Natural killer cell (primary cell): Measurements from ENCODE around the gene KLK10. TPM values are rescaled to one million over a fixed set of nuclear protein-coding genes. Genes with fewer than 3 reads are reported as not detected.

ENCODE experiments used
- ATAC-seq, 3 donors: fragments of 150-1000 bp in 2 of 3; fragments of 200-7000 bp in 1 of 3; cut with Tn5 transposase; 1 replicate in 1 of 3; 2 replicates in 2 of 3; pipeline ENCODE4 v1.10.0; 2021; ENCODE audit warnings: mild to moderate bottlenecking in 2 of 3, moderate library complexity in 2 of 3
- DNase-seq, 2 donors: peaks; one replicate each; pipeline versions ENCODE4 v3.0.0 to v3.0.0-alpha.2; 2013 to 2021; ENCODE audit warnings: mixed read lengths in 1 of 2
- H3K27ac ChIP-seq: one replicate; pipeline ENCODE4 v1.5.1; 2013; ENCODE audit warnings: mild to moderate bottlenecking, low read length
- H3K27me3 ChIP-seq: one replicate; pipeline ENCODE4 v1.6.1; 2013; ENCODE audit warnings: low read length; ENCODE audit not compliant: control insufficient read depth, insufficient read depth
- H3K36me3 ChIP-seq: one replicate; pipeline ENCODE4 v1.6.1; 2013; ENCODE audit warnings: low read length; ENCODE audit not compliant: control insufficient read depth, insufficient read depth
- H3K4me1 ChIP-seq: one replicate; pipeline ENCODE4 v1.6.1; 2013; ENCODE audit warnings: low read length; ENCODE audit not compliant: control insufficient read depth, insufficient read depth
- H3K4me3 ChIP-seq: one replicate; pipeline ENCODE4 v1.5.1; 2013; ENCODE audit warnings: low read length
- H3K9me3 ChIP-seq: one replicate; pipeline ENCODE4 v1.6.1; 2013; ENCODE audit warnings: low read length; ENCODE audit not compliant: control insufficient read depth, insufficient read depth
- H3K27ac Mint-ChIP-seq, 2 donors: one replicate each; pipeline ENCODE4 v1.8.0; 2022; ENCODE audit warnings: mild to moderate bottlenecking in 2 of 2, mixed read lengths in 2 of 2, moderate library complexity in 1 of 2
- H3K27me3 Mint-ChIP-seq, 2 donors: one replicate each; pipeline ENCODE4 v1.8.0; 2022; ENCODE audit warnings: low read depth in 2 of 2, mixed read lengths in 2 of 2
- H3K36me3 Mint-ChIP-seq: one replicate; pipeline ENCODE4 v1.8.0; 2022; ENCODE audit warnings: mixed read lengths
- H3K4me1 Mint-ChIP-seq, 2 donors: one replicate each; pipeline ENCODE4 v1.8.0; 2022; ENCODE audit warnings: mixed read lengths in 2 of 2
- H3K4me3 Mint-ChIP-seq: one replicate; pipeline ENCODE4 v1.8.0; 2022; ENCODE audit warnings: mild to moderate bottlenecking, moderate library complexity, mixed read lengths
- H3K9me3 Mint-ChIP-seq, 2 donors: one replicate each; pipeline ENCODE4 v1.8.0; 2022; ENCODE audit warnings: mixed read lengths in 2 of 2
- WGBS: methylation state at CpG from one replicate; pipeline ENCODE4 v1.1.7; 2013; ENCODE audit warnings: missing lambda C conversion rate; ENCODE audit not compliant: insufficient coverage; 5-methylcytosine and 5-hydroxymethylcytosine counted together
- intact Hi-C: fragments of 100-400 bp; cut with micrococcal nuclease; formaldehyde crosslinking; loops from one replicate; pipeline ENCODE4 v1.14.2; 2022
- total RNA-seq, 4 donors: library from RNA; stranded (reverse); fragments of 120-200 nt in 1 of 4; gene quantifications; one replicate each; pipeline versions ENCODE4 v1.2.3 to v1.2.4, GENCODE V29; 2013 to 2022
- TF ChIP-seq, protein P1 (sequence below): fragments of 200-600 bp; IDR thresholded peaks from one replicate; pipeline ENCODE4 v1.8.0; 2022; ENCODE audit warnings: antibody characterized with exemption

The KLK10 gene
- total RNA-seq, 3 donors from 2014 or later (not counting 1 experiment from before 2014, with no cell fraction given), result not detected

- TF ChIP-seq, protein P1, sequence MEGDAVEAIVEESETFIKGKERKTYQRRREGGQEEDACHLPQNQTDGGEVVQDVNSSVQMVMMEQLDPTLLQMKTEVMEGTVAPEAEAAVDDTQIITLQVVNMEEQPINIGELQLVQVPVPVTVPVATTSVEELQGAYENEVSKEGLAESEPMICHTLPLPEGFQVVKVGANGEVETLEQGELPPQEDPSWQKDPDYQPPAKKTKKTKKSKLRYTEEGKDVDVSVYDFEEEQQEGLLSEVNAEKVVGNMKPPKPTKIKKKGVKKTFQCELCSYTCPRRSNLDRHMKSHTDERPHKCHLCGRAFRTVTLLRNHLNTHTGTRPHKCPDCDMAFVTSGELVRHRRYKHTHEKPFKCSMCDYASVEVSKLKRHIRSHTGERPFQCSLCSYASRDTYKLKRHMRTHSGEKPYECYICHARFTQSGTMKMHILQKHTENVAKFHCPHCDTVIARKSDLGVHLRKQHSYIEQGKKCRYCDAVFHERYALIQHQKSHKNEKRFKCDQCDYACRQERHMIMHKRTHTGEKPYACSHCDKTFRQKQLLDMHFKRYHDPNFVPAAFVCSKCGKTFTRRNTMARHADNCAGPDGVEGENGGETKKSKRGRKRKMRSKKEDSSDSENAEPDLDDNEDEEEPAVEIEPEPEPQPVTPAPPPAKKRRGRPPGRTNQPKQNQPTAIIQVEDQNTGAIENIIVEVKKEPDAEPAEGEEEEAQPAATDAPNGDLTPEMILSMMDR, result no peak
- no peak for ATAC-seq
- intact Hi-C loops, result no loop called here
- no peaks in the 10 kb centered on the region for H3K9me3 ChIP-seq
- no peaks in the 10 kb centered on the region for H3K4me1 ChIP-seq
- Mint-ChIP-seq H3K27ac (no peak within 1 kb of the TSS), H3K4me3 (no peak within 1 kb of the TSS), H3K36me3 (no peaks in the 10 kb centered on the region), H3K4me1 (no peaks in the 10 kb centered on the region), H3K9me3 (no peaks in the 10 kb centered on the region), H3K27me3 (peaks cover 7 to 32% of the 10 kb centered on the region in 2 donors)
- H3K36me3 ChIP-seq, result no peaks in the 10 kb centered on the region
- no peak for DNase-seq
- 83% methylated on average over 11 of the region's 11 CpGs for WGBS
- no peak within 1 kb of the TSS for H3K27ac ChIP-seq
- no peak within 1 kb of the TSS for H3K4me3 ChIP-seq
- peaks cover 5% of the 10 kb centered on the region for H3K27me3 ChIP-seq
Measured at GRCh38 chr19:51026554-51026831, 7.0 kb upstream of the KLK10 start, which contains the start of gene KLK11. Gene KLK11, minus strand, starts transcription at chr19:51026616. Its CDS starts 985 bp downstream, at chr19:51025631.

GRCh38 chr19:51025809-51026553, 6.5 kb upstream of the KLK10 start:
- Histone ChIP-seq H3K9me3 (no peaks in the 10 kb centered on the region), H3K4me3 (no peak overlapping the region), H3K4me1 (no peaks in the 10 kb centered on the region), H3K27ac (no peak overlapping the region), H3K36me3 (no peaks in the 10 kb centered on the region), H3K27me3 (peaks cover 5% of the 10 kb centered on the region)
- TF ChIP-seq, protein P1, result no peak
- intact Hi-C loops, result no loop called here
- no peaks in the 10 kb centered on the region for H3K4me1 Mint-ChIP-seq
- H3K4me3 Mint-ChIP-seq, result no peak overlapping the region
- no peak for ATAC-seq
- no peaks in the 10 kb centered on the region for H3K36me3 Mint-ChIP-seq
- no peaks in the 10 kb centered on the region for H3K9me3 Mint-ChIP-seq
- WGBS, result 69% methylated on average over 18 of the region's 18 CpGs
- no peak overlapping the region for H3K27ac Mint-ChIP-seq
- DNase-seq, result no peak
- peaks cover 5 to 26% of the 10 kb centered on the region in 2 donors for H3K27me3 Mint-ChIP-seq

- H3K9me3 Mint-ChIP-seq, result no peaks in the 10 kb centered on the region
- TF ChIP-seq, protein P1, result no peak
- ATAC-seq (no peak), DNase-seq (no peak)
- no peaks in the 10 kb centered on the region for H3K4me1 Mint-ChIP-seq
- H3K4me3 ChIP-seq, result no peak overlapping the region
- H3K4me1 ChIP-seq, result no peaks in the 10 kb centered on the region
- 88% methylated on average over 1 of the region's 6 CpGs for WGBS
- H3K4me3 Mint-ChIP-seq, result no peak overlapping the region
- intact Hi-C loops, result no loop called here
- H3K27ac Mint-ChIP-seq, result no peak overlapping the region
- no peak overlapping the region for H3K27ac ChIP-seq
- no peaks in the 10 kb centered on the region for H3K36me3 Mint-ChIP-seq
- H3K27me3 Mint-ChIP-seq, result peaks cover 0 to 21% of the 10 kb centered on the region in 2 donors
- no peaks in the 10 kb centered on the region for H3K9me3 ChIP-seq
- peaks cover 5% of the 10 kb centered on the region for H3K27me3 ChIP-seq
- no peaks in the 10 kb centered on the region for H3K36me3 ChIP-seq
Measured at GRCh38 chr19:51025401-51025800, 5.9 kb upstream of the KLK10 start.

- intact Hi-C loops, result loop anchor here (5.0 kb wide), 1 partner anchor 67 kb away; no protein-coding TSS in a partner anchor
- Mint-ChIP-seq H3K9me3 (no peaks in the 10 kb centered on the region), H3K27me3 (peaks cover 4 to 23% of the 10 kb centered on the region in 2 donors), H3K27ac (no peak overlapping the region), H3K4me3 (no peak overlapping the region), H3K36me3 (no peaks in the 10 kb centered on the region), H3K4me1 (peaks cover 3% of the 10 kb centered on the region in 2 donors)
- no peaks in the 10 kb centered on the region for H3K9me3 ChIP-seq
- H3K4me3 ChIP-seq, result no peak overlapping the region
- H3K27ac ChIP-seq, result no peak overlapping the region
- TF ChIP-seq, protein P1, result no peak
- peaks cover under 1% of the 10 kb centered on the region for H3K4me1 ChIP-seq
- peaks cover 6% of the 10 kb centered on the region for H3K27me3 ChIP-seq
- ATAC-seq, result no peak
- H3K36me3 ChIP-seq, result no peaks in the 10 kb centered on the region
- no peak for DNase-seq
- WGBS, result 56% methylated on average over 5 of the region's 5 CpGs
Measured at GRCh38 chr19:51024924-51025323, 5.4 kb upstream of the KLK10 start.
